Cardiac fibroblast (primary cell): Measurements from ENCODE around the gene FITM2.
"Not testable (repeated sequence)": the region's sequence is repeated elsewhere in the genome, so short reads cannot be mapped to it uniquely, and the experiment has no call there.

ENCODE experiments used
- DNase-seq, 2 donors: peaks; one replicate each; pipeline versions ENCODE4 v3.0.0 to v3.0.0-alpha.2; 2010; ENCODE audit warnings: low read depth in 2 of 2
- H3K4me3 ChIP-seq, 2 donors: replicated peaks in 1 of 2; 1 replicate in 1 of 2; 2 replicates in 1 of 2; pipeline ENCODE4 v1.5.1; 2011; ENCODE audit warnings: low read depth in 2 of 2, low read length in 2 of 2, mild to moderate bottlenecking in 2 of 2, moderate library complexity in 1 of 2
- CTCF ChIP-seq: IDR thresholded peaks from one replicate; pipeline ENCODE4 v1.5.1; 2011; ENCODE audit warnings: low read depth, mild to moderate bottlenecking, low read length, inconsistent platforms

Gene FITM2

GRCh38 chr20:44355498-44356352, 44.7 kb upstream of the FITM2 start, which contains the start of gene HNF4A:
TSS of gene HNF4A (plus strand) at chr20:44355699. CDS start at chr20:44355805, 106 bp downstream.
- H3K4me3 ChIP-seq = no peak within 1 kb of the TSS
- DNase-seq = no peak
- no peak for TF ChIP-seq CTCF

GRCh38 chr20:44354979-44355497, 44.0 kb upstream of the FITM2 start:
- DNase-seq = no peak
- TF ChIP-seq CTCF = no peak
- no peak overlapping the region for H3K4me3 ChIP-seq

GRCh38 chr20:44350567-44350966, 39.6 kb upstream of the FITM2 start:
- H3K4me3 ChIP-seq = no peak overlapping the region
- TF ChIP-seq CTCF = no peak
- DNase-seq = no peak

- DNase-seq = no peak
- TF ChIP-seq CTCF = no peak
- H3K4me3 ChIP-seq = no peak overlapping the region
Observed at GRCh38 chr20:44349349-44349748, 38.3 kb upstream of the FITM2 start.

- TF ChIP-seq CTCF = no peak
- no peak for DNase-seq
Observed at GRCh38 chr20:44348168-44348659, 37.2 kb upstream of the FITM2 start.

GRCh38 chr20:44345941-44346340, 34.9 kb upstream of the FITM2 start:
- not testable (repeated sequence) for DNase-seq, H3K4me3 ChIP-seq

More at GRCh38 chr20:44348168-44348659, 37.2 kb upstream of the FITM2 start:
- no peak overlapping the region for H3K4me3 ChIP-seq

- DNase-seq = no peak
- TF ChIP-seq CTCF = no peak
- no peak overlapping the region for H3K4me3 ChIP-seq
Observed at GRCh38 chr20:44345147-44345546, 34.1 kb upstream of the FITM2 start.
